GM12878 (cell line): Measurements from ENCODE around the gene HEATR9. TPM values are rescaled to one million over a fixed set of nuclear protein-coding genes. Genes with fewer than 3 reads are reported as not detected.

ENCODE experiments used
- ATAC-seq: fragments of 200-7000 bp; cut with Tn5 transposase; 3 replicates; pipeline ENCODE4 v1.9.1; 2020; ENCODE audit warnings: mild to moderate bottlenecking, moderate library complexity
- BruUV-seq: library from RNA; stranded (reverse); fragments of 400-500 nt; replicated peaks from 2 replicates; lab custom pipeline; 2021; lab: Mats Ljungman, UMichigan
- CTCF ChIA-PET: fragments of 300-600 bp; sonication (Branson Sonifier 250); formaldehyde crosslinking; extraction: SDS; loops from one replicate; lab custom pipeline; 2021; ENCODE audit warnings: inconsistent platforms; lab: Yijun Ruan, JAX
- POLR2A ChIA-PET: fragments of 350-600 bp; formaldehyde crosslinking; extraction: SDS; loops from one replicate; lab custom pipeline; 2021; ENCODE audit warnings: inconsistent platforms; lab: Charles Lee
- RAD21 ChIA-PET: fragments of 300-600 bp; sonication (Branson Sonifier 250); formaldehyde crosslinking; loops from one replicate; lab custom pipeline; 2023; ENCODE audit warnings: antibody characterized with exemption; ENCODE audit not compliant: unreplicated experiment; lab: Charles Lee
- SMC1A ChIA-PET: fragments of 300-600 bp; sonication (Branson Sonifier 250); formaldehyde crosslinking; loops from one replicate; lab custom pipeline; 2023; ENCODE audit not compliant: unreplicated experiment, uncharacterized antibody; lab: Charles Lee
- DNase-seq: peaks from one replicate; pipeline ENCODE4 v3.0.0-alpha.2; 2011; ENCODE audit warnings: low read depth, low spot score
- FAIRE-seq: peaks from 3 replicates; lab custom pipeline; 2011; peaks lifted over from hg19 to GRCh38; lab: Jason Lieb, UNC
- H2AFZ ChIP-seq: 2 replicates; pipeline ENCODE4 v1.6.0; 2011; ENCODE audit warnings: low read depth, low read length, control low read depth; ENCODE audit not compliant: control insufficient read depth
- H3K27ac ChIP-seq: 2 replicates; pipeline ENCODE4 v1.5.1; 2011; ENCODE audit warnings: control low read depth; ENCODE audit not compliant: control insufficient read depth, insufficient read depth
- H3K27me3 ChIP-seq, 2 experiments: replicated peaks in 1 of 2; 2 replicates each; pipeline versions ENCODE4 v1.6.0 to v1.6.1; 2011; ENCODE audit warnings: low read length in 1 of 2; ENCODE audit not compliant: control insufficient read depth in 2 of 2, insufficient read depth in 2 of 2
- H3K36me3 ChIP-seq, 2 experiments: 2 replicates each; pipeline ENCODE4 v1.5.1; 2011; ENCODE audit warnings: low read length in 1 of 2; ENCODE audit not compliant: control insufficient read depth in 2 of 2, insufficient read depth in 2 of 2
- H3K4me1 ChIP-seq: 2 replicates; pipeline ENCODE4 v1.6.1; 2011; ENCODE audit warnings: mild to moderate bottlenecking, low read length, moderate library complexity, mixed read lengths; ENCODE audit not compliant: control insufficient read depth, insufficient read depth
- H3K4me2 ChIP-seq: 2 replicates; pipeline ENCODE4 v1.6.0; 2011; ENCODE audit warnings: control low read depth; ENCODE audit not compliant: control insufficient read depth, insufficient read depth
- H3K4me3 ChIP-seq: fragments of 200-600 bp; sonication (generic); 2 replicates; pipeline ENCODE4 v1.5.1; 2016
- H3K79me2 ChIP-seq: 2 replicates; pipeline ENCODE4 v1.6.0; 2011; ENCODE audit warnings: low read length; ENCODE audit not compliant: control insufficient read depth, insufficient read depth
- H3K9ac ChIP-seq: 2 replicates; pipeline ENCODE4 v1.8.0; 2011; ENCODE audit warnings: low read length, control low read depth, mixed read lengths; ENCODE audit not compliant: control insufficient read depth, insufficient read depth
- H3K9me3 ChIP-seq: replicated peaks from 3 replicates; pipeline ENCODE4 v1.5.1; 2011; ENCODE audit warnings: mild to moderate bottlenecking, low read length; ENCODE audit not compliant: control insufficient read depth, insufficient read depth
- H4K20me1 ChIP-seq: 2 replicates; pipeline ENCODE4 v1.6.0; 2011; ENCODE audit not compliant: control insufficient read depth, insufficient read depth
- BCL11A ChIP-seq: IDR thresholded peaks from 2 replicates; pipeline ENCODE4 v1.6.1; 2011; ENCODE audit warnings: low read depth, low read length
- HDAC2 ChIP-seq: fragments of 200-600 bp; sonication (generic); IDR thresholded peaks from 2 replicates; pipeline ENCODE4 v1.6.1; 2017
- NR2C2 ChIP-seq: IDR thresholded peaks from 2 replicates; pipeline ENCODE4 v1.6.1; 2011; ENCODE audit warnings: borderline replicate concordance, low read depth; ENCODE audit not compliant: control insufficient read depth, insufficient read length
- PAX8 ChIP-seq: fragments of 450-650 bp; IDR thresholded peaks from 2 replicates; pipeline ENCODE4 v1.6.1; 2017; ENCODE audit warnings: mild to moderate bottlenecking, moderate library complexity
- PRDM15 ChIP-seq: fragments of 450-650 bp; formaldehyde crosslinking; IDR thresholded peaks from 2 replicates; pipeline ENCODE4 v1.4.0; 2020; ENCODE audit warnings: mild to moderate bottlenecking, moderate library complexity
- SUZ12 ChIP-seq: fragments of 200-600 bp; sonication (generic); IDR thresholded peaks from one replicate; pipeline ENCODE4 v1.6.1; 2018; ENCODE audit warnings: antibody characterized with exemption, mild to moderate bottlenecking; ENCODE audit not compliant: unreplicated experiment
- TCF7 ChIP-seq: IDR thresholded peaks from 2 replicates; pipeline ENCODE4 v1.6.1; 2014; ENCODE audit warnings: antibody characterized with exemption, borderline replicate concordance
- YBX1 ChIP-seq: fragments of 450-650 bp; IDR thresholded peaks from 2 replicates; pipeline ENCODE4 v1.6.1; 2016; ENCODE audit warnings: antibody characterized with exemption
- ZNF622 ChIP-seq: fragments of 450-650 bp; IDR thresholded peaks from 2 replicates; pipeline ENCODE4 v1.6.1; 2017; ENCODE audit warnings: mild to moderate bottlenecking, inconsistent platforms
- WGBS: methylation state at CpG from one replicate; pipeline ENCODE4 v1.1.6; 2016; ENCODE audit warnings: low lambda C conversion rate; ENCODE audit not compliant: insufficient replicate concordance, insufficient coverage; ENCODE audit errors: missing lambda C conversion rate; 5-methylcytosine and 5-hydroxymethylcytosine counted together
- in situ Hi-C: fragments of 300-500 bp; cut with MboI; formaldehyde crosslinking; loops from 9 replicates; pipeline ENCODE4 v1.14.3; 2018; ENCODE audit warnings: mixed read lengths
- intact Hi-C: fragments of 100-400 bp; cut with micrococcal nuclease; formaldehyde crosslinking; loops from one replicate; pipeline ENCODE4 v1.14.2; 2022; ENCODE audit not compliant: unreplicated experiment
- polyA plus RNA-seq, 11 experiments: library from polyadenylated mRNA; depleted of rRNA in 4 of 11; unstranded in 6 of 11; stranded (reverse) in 5 of 11; fragments of >200 nt; fragmentation: Nextera tagmentation in 4 of 11; fragmentation: Illumina TruSeq in 1 of 11; extraction: Ambion mirVana in 4 of 11; extraction: Trizol in 1 of 11; gene quantifications; 1 replicate in 1 of 11; 2 replicates in 10 of 11; pipeline versions ENCODE4 v1.2.1 to v1.2.3, GENCODE V29; 2011 to 2016; ENCODE audit warnings: inconsistent platforms in 2 of 11, missing spikeins in 2 of 11, low read depth in 1 of 11
- total RNA-seq, 4 experiments: library from RNA; depleted of rRNA in 3 of 4; stranded (reverse); fragments of >200 nt in 3 of 4; fragmentation: Illumina TruSeq in 1 of 4; extraction: Trizol in 1 of 4; gene quantifications; 2 replicates each; pipeline versions ENCODE4 v1.2.1 to v1.2.3, GENCODE V29; 2013 to 2021
- TF ChIP-seq, protein P1 (sequence below): fragments of 150-350 bp; IDR thresholded peaks from 2 replicates; pipeline ENCODE4 v1.6.1; 2014; ENCODE audit warnings: mild to moderate bottlenecking, low read depth, low read length

The HEATR9 gene
- total and polyA plus RNA-seq, 10 of the 15 experiments (the other 5 are each of a cell fraction or from before 2014, with no cell fraction given) = 0.04 to 0.43 (median 0.13) TPM; not detected in 2

DNA sequence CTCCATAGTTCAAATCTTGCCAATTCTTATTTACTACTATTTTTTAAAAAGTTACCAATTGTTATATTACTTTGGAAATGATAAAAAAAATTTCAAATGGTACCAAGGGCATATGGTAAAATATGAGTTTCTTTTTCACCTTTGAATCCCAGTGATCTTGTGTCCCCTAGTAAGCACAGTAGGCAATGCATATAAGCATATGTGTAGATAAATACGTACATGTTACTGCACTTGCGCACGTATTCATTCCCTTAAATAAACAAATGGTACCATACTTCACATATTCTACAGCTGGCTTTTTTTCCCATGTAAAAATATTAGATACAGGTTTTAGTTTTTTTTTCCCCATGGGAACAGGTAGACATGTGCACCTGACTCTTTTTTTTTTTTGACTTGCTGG lies 27.6 kb downstream of the HEATR9 start:
- ATAC-seq = no peak
- in situ Hi-C loops = no loop called here
- ChIA-PET POLR2A (interaction anchor here (0.6 to 0.7 kb wide), 3 partner anchors 62 to 236 kb away, joined by 3 to 8 read pairs (median 6); no protein-coding TSS in a partner anchor), RAD21 (interaction anchor here (0.7 to 1.1 kb wide), 2 partner anchors 10 to 17 kb away, joined by 3 read pairs; no protein-coding TSS in a partner anchor), SMC1A (interaction anchor here (0.6 to 1.4 kb wide), 4 partner anchors 15 to 128 kb away, joined by 3 to 4 read pairs (median 4); no protein-coding TSS in a partner anchor), CTCF (interaction anchor here (1.0 to 2.2 kb wide), 3 partner anchors 9 to 90 kb away, joined by 3 to 7 read pairs (median 6); partner anchors contain the start of gene RDM1)
- Histone ChIP-seq H2AFZ (no peak overlapping the region), H3K4me2 (no peak overlapping the region), H3K9me3 (no peaks in the 10 kb centered on the region), H4K20me1 (no peaks in the 10 kb centered on the region), H3K27me3 (no peaks in the 10 kb centered on the region), H3K4me1 (no peaks in the 10 kb centered on the region), H3K9ac (no peak overlapping the region), H3K79me2 (no peaks in the 10 kb centered on the region), H3K36me3 (peaks cover 8 to 45% of the 10 kb centered on the region in 2 experiments), H3K4me3 (no peak overlapping the region), H3K27ac (no peak overlapping the region)
- BruUV-seq = no TSS peak
- TF ChIP-seq HDAC2 (no peak), SUZ12 (no peak), ZNF622 (no peak), PAX8 (no peak), BCL11A (no peak), TCF7 (no peak), NR2C2 (no peak), YBX1 (no peak), PRDM15 (no peak)
- TF ChIP-seq, protein P1, sequence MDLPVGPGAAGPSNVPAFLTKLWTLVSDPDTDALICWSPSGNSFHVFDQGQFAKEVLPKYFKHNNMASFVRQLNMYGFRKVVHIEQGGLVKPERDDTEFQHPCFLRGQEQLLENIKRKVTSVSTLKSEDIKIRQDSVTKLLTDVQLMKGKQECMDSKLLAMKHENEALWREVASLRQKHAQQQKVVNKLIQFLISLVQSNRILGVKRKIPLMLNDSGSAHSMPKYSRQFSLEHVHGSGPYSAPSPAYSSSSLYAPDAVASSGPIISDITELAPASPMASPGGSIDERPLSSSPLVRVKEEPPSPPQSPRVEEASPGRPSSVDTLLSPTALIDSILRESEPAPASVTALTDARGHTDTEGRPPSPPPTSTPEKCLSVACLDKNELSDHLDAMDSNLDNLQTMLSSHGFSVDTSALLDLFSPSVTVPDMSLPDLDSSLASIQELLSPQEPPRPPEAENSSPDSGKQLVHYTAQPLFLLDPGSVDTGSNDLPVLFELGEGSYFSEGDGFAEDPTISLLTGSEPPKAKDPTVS = no peak
- WGBS = 99% methylated on average over 3 of the region's 3 CpGs
- no peak for FAIRE-seq
- intact Hi-C loops = no loop called here
- no peak for DNase-seq
